ENCODE data around the gene RIN3. TPM values are rescaled to one million over a fixed set of nuclear protein-coding genes. Genes with fewer than 3 reads are reported as not detected.

Gene RIN3
- total RNA-seq, 1 donor from 2014 or later = 18.8 TPM

- TF ChIP-seq CTCF (IDR thresholded peaks at IDR 0.05) = no peak
- Mint-ChIP-seq H3K27ac (ENCODE audit: unreplicated experiment) (peak overlapping the region; percentile 81), H3K4me1 (ENCODE audit: low read depth) (peaks cover 15% of the 10 kb centered on the region), H3K36me3 (ENCODE audit: low read depth) (peaks cover 6% of the 10 kb centered on the region), H3K9me3 (ENCODE audit: low read depth) (peaks cover 8% of the 10 kb centered on the region), H3K27me3 (ENCODE audit: low read depth) (no peaks in the 10 kb centered on the region), H3K4me3 (ENCODE audit: unreplicated experiment) (no peak overlapping the region)
- no peak for DNase-seq (ENCODE audit: low spot score)
Measured at GRCh38 chr14:92607702-92608429, 94.3 kb downstream of the RIN3 start.

GRCh38 chr14:92609955-92610354 lies 96.4 kb downstream of the RIN3 start:
- H3K4me3 Mint-ChIP-seq (ENCODE audit: unreplicated experiment) = no peak overlapping the region
- DNase-seq (ENCODE audit: low spot score) = no peak

GRCh38 chr14:92610849-92611271 lies 97.3 kb downstream of the RIN3 start:
- no peak for DNase-seq (ENCODE audit: low spot score)
- Mint-ChIP-seq H3K27ac (ENCODE audit: unreplicated experiment) (no peak overlapping the region), H3K4me1 (ENCODE audit: low read depth) (peaks cover 9% of the 10 kb centered on the region), H3K36me3 (ENCODE audit: low read depth) (peaks cover 6% of the 10 kb centered on the region), H3K9me3 (ENCODE audit: low read depth) (peaks cover 8% of the 10 kb centered on the region), H3K4me3 (ENCODE audit: unreplicated experiment) (no peak overlapping the region), H3K27me3 (ENCODE audit: low read depth) (no peaks in the 10 kb centered on the region)
- TF ChIP-seq CTCF (IDR thresholded peaks at IDR 0.05) = no peak

More at GRCh38 chr14:92609955-92610354, 96.4 kb downstream of the RIN3 start:
- H3K9me3 Mint-ChIP-seq (ENCODE audit: low read depth) = peaks cover 8% of the 10 kb centered on the region
- peaks cover 6% of the 10 kb centered on the region for H3K36me3 Mint-ChIP-seq (ENCODE audit: low read depth)
- peaks cover 9% of the 10 kb centered on the region for H3K4me1 Mint-ChIP-seq (ENCODE audit: low read depth)
- no peaks in the 10 kb centered on the region for H3K27me3 Mint-ChIP-seq (ENCODE audit: low read depth)
- TF ChIP-seq CTCF (IDR thresholded peaks at IDR 0.05) = no peak
- no peak overlapping the region for H3K27ac Mint-ChIP-seq (ENCODE audit: unreplicated experiment)

- Mint-ChIP-seq H3K4me3 (ENCODE audit: unreplicated experiment) (no peak overlapping the region), H3K27me3 (ENCODE audit: low read depth) (no peaks in the 10 kb centered on the region), H3K27ac (ENCODE audit: unreplicated experiment) (no peak overlapping the region), H3K36me3 (ENCODE audit: low read depth) (peaks cover 2% of the 10 kb centered on the region), H3K9me3 (ENCODE audit: low read depth) (no peaks in the 10 kb centered on the region), H3K4me1 (ENCODE audit: low read depth) (peaks cover 4% of the 10 kb centered on the region)
- no peak for DNase-seq (ENCODE audit: low spot score)
- peak; percentile 79 for TF ChIP-seq CTCF (IDR thresholded peaks at IDR 0.05)
Measured at GRCh38 chr14:92613008-92613658, 99.6 kb downstream of the RIN3 start.

GRCh38 chr14:92613681-92614260 lies 100.2 kb downstream of the RIN3 start:
- no peak overlapping the region for H3K4me3 Mint-ChIP-seq (ENCODE audit: unreplicated experiment)
- H3K9me3 Mint-ChIP-seq (ENCODE audit: low read depth) = no peaks in the 10 kb centered on the region
- H3K4me1 Mint-ChIP-seq (ENCODE audit: low read depth) = peaks cover 4% of the 10 kb centered on the region
- H3K27ac Mint-ChIP-seq (ENCODE audit: unreplicated experiment) = no peak overlapping the region
- no peak for TF ChIP-seq CTCF (IDR thresholded peaks at IDR 0.05)
- H3K36me3 Mint-ChIP-seq (ENCODE audit: low read depth) = peaks cover 2% of the 10 kb centered on the region
- H3K27me3 Mint-ChIP-seq (ENCODE audit: low read depth) = no peaks in the 10 kb centered on the region
- DNase-seq (ENCODE audit: low spot score) = no peak
